Stimulated activated CD4-positive, alpha-beta T cell treated with anti-CD3 and anti-CD28 coated beads, Interleukin-15, amount 100 ng/mL, for 24 hours (primary cell): ENCODE measurements around the gene NUBP2.

Experiments
- DNase-seq: peaks from one replicate; pipeline ENCODE4 v3.0.0-alpha.2; 2020

NUBP2 gene

GRCh38 chr16:1782408-1783264 lies at the start of gene NUBP2, which contains the start of gene SPSB3:
Gene NUBP2, plus strand, starts transcription at chr16:1782960. Its CDS starts 61 bp downstream, at chr16:1783021.
Gene SPSB3, minus strand, starts transcription at chr16:1782571. Its CDS starts 1,088 bp downstream, at chr16:1781483.
- DNase-seq = peak; percentile 99

- DNase-seq = no peak
These were observed 48.6 kb upstream of the NUBP2 start for GRCh38 chr16:1734123-1734522.

- no peak for DNase-seq
These were observed 47.9 kb upstream of the NUBP2 start for GRCh38 chr16:1734816-1735215.

- DNase-seq = no peak
These were observed 42.5 kb upstream of the NUBP2 start for GRCh38 chr16:1740234-1740633.

- DNase-seq = no peak
These were observed 41.8 kb upstream of the NUBP2 start for GRCh38 chr16:1740781-1741490.

- DNase-seq = no peak
These were observed 41.1 kb upstream of the NUBP2 start for GRCh38 chr16:1741553-1742165.

GRCh38 chr16:1743376-1744337 lies 39.1 kb upstream of the NUBP2 start:
- no peak for DNase-seq

GRCh38 chr16:1744338-1744840 lies 38.4 kb upstream of the NUBP2 start:
- DNase-seq = no peak

- no peak for DNase-seq
These were observed 37.4 kb upstream of the NUBP2 start for GRCh38 chr16:1745181-1745899.

GRCh38 chr16:1745900-1746692 lies 36.7 kb upstream of the NUBP2 start:
- no peak for DNase-seq

GRCh38 chr16:1746693-1747195 lies 36.0 kb upstream of the NUBP2 start:
- DNase-seq = no peak

GRCh38 chr16:1747934-1748333 lies 34.8 kb upstream of the NUBP2 start:
- no peak for DNase-seq

- no peak for DNase-seq
These were observed 33.3 kb upstream of the NUBP2 start for GRCh38 chr16:1749152-1750117.

- DNase-seq = no peak
These were observed 30.8 kb upstream of the NUBP2 start for GRCh38 chr16:1751946-1752345.

GRCh38 chr16:1752853-1753252 lies 29.9 kb upstream of the NUBP2 start:
- DNase-seq = no peak

GRCh38 chr16:1754204-1754603 lies 28.6 kb upstream of the NUBP2 start:
- DNase-seq = no peak

GRCh38 chr16:1757714-1758461 lies 24.9 kb upstream of the NUBP2 start:
- no peak for DNase-seq

- no peak for DNase-seq
These were observed 23.8 kb upstream of the NUBP2 start for GRCh38 chr16:1758923-1759322.
